ENCODE results near the gene MLC1. TPM values are rescaled to one million over a fixed set of nuclear protein-coding genes. Genes with fewer than 3 reads are reported as not detected.

Gene MLC1
- 71.7 TPM for polyA plus RNA-seq (2013)

DNA sequence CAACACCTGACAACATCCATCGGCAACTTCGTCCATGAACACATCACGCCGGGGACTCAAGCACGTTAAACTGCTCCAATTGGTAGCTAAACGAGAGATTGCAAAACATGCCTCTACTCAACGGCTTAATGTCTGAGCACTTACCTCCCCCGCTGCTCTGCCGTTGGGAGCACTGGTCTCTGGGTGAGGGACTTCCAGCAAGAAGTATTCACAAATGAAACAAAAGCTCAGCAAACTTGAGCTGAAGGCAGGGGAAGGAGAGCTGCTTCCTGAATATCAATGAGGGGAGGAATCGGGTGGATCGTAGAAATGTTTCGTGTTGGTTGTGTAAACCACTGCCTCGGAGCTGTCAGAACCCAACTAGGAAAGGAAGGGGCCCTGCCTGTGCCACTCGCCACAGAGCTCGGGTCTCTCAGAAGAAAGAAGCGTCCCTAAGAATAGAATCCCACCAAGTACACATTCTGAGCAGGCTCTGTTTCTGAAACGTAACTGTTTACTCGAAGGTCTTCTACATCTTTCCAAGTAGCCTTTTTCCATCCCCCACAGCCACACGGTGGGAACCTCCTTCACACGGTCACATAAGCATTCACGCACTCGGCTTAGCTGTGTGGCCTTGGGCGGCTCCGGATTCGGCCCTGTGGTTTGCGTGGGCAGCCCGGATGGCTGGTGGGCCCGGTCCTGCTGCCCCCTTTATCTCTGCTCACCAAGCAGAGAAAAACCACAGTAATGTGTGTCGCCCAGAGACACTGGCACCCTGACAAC lies at the start of gene MLC1:
Gene MLC1 (minus strand): TSS at position 216 of the 762 bp plus-strand sequence. CDS start 524 bp downstream, outside the sequence.
- H3K4me1 ChIP-seq (ENCODE audit: control extremely low read depth in 1 of 4, control insufficient read depth in 4 of 4, insufficient read depth in 4 of 4, low read length in 3 of 4), result peaks cover 0 to 37% (median 34%) of the 10 kb centered on the region in 4 experiments
- H3K4me3 ChIP-seq (ENCODE audit: control insufficient read depth in 1 of 7, extremely low read depth in 1 of 7, insufficient read depth in 4 of 7, low read depth in 2 of 7, low read length in 6 of 7), result peak within 1 kb of the TSS in 1 of 7 experiments; percentile 27
- POLR2A ChIA-PET, result interaction anchor here (0.8 to 2.4 kb wide), 11 partner anchors 8 to 105 kb away, joined by 3 to 10 read pairs (median 3); no protein-coding TSS in a partner anchor
- peak; percentile 70 to 93 (median 91) for DNase-seq
- peaks cover 0 to 17% (median 0%) of the 10 kb centered on the region in 5 experiments for H3K9me3 ChIP-seq (ENCODE audit: control extremely low read depth in 1 of 5, control insufficient read depth in 4 of 5, insufficient read depth in 2 of 5, low read depth in 1 of 5, low read length in 4 of 5)
- no peaks in the 10 kb centered on the region for H3K27me3 ChIP-seq (replicated peaks in 2 of 5; ENCODE audit: control insufficient read depth in 4 of 5, insufficient read depth in 5 of 5, low read length in 4 of 5)
- no peak within 1 kb of the TSS for H3K27ac ChIP-seq (ENCODE audit: insufficient read depth in 1 of 2, low read depth in 1 of 2, low read length in 2 of 2, poor library complexity in 1 of 2, severe bottlenecking in 2 of 2)
- H3K36me3 ChIP-seq (ENCODE audit: control insufficient read depth in 4 of 4, insufficient read depth in 4 of 4, low read length in 3 of 4), result peaks cover 0 to 19% (median 8%) of the 10 kb centered on the region in 4 experiments
- WGBS (ENCODE audit: insufficient coverage), result 0% methylated on average over 25 of the region's 29 CpGs
- CTCF ChIA-PET, result interaction anchor here (0.7 to 3.5 kb wide), 26 partner anchors 8 to 157 kb away, joined by 3 to 14 read pairs (median 4); no protein-coding TSS in a partner anchor

DNA sequence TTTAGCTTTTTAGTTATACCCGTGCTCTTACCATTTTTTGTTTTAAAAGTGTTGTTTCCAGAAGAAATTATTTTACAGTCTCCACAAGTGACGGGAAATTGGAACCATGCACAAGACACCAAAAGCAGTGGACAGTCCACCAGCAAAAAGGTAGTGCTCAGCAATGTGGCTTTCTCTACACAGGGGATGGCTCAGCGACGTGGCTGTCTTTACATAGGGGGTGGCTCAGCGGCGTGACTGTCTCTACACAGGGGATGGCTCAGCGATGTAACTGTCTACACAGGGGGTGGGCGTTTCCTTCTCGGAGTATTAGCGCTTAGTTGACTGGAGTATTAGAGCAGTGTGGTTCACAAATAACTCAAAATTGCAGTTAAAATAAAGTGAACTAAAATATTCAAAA lies 49.3 kb upstream of the MLC1 start:
- no peak overlapping the region for H3K27ac ChIP-seq (ENCODE audit: insufficient read depth in 1 of 2, low read depth in 1 of 2, low read length in 2 of 2, poor library complexity in 1 of 2, severe bottlenecking in 2 of 2)
- no peaks in the 10 kb centered on the region for H3K27me3 ChIP-seq (replicated peaks in 2 of 5; ENCODE audit: control insufficient read depth in 4 of 5, insufficient read depth in 5 of 5, low read length in 4 of 5)
- ChIA-PET POLR2A (no interaction called here), CTCF (no interaction called here)
- no peaks in the 10 kb centered on the region for H3K36me3 ChIP-seq (ENCODE audit: control insufficient read depth in 4 of 4, insufficient read depth in 4 of 4, low read length in 3 of 4)
- H3K4me1 ChIP-seq (ENCODE audit: control extremely low read depth in 1 of 4, control insufficient read depth in 4 of 4, insufficient read depth in 4 of 4, low read length in 3 of 4), result no peaks in the 10 kb centered on the region
- WGBS (ENCODE audit: insufficient coverage), result 88% methylated on average over 4 of the region's 10 CpGs
- peaks cover 0 to 5% (median 0%) of the 10 kb centered on the region in 5 experiments for H3K9me3 ChIP-seq (ENCODE audit: control extremely low read depth in 1 of 5, control insufficient read depth in 4 of 5, insufficient read depth in 2 of 5, low read depth in 1 of 5, low read length in 4 of 5)
- DNase-seq, result no peak
- H3K4me3 ChIP-seq (ENCODE audit: control insufficient read depth in 1 of 7, extremely low read depth in 1 of 7, insufficient read depth in 4 of 7, low read depth in 2 of 7, low read length in 6 of 7), result no peak overlapping the region

DNA sequence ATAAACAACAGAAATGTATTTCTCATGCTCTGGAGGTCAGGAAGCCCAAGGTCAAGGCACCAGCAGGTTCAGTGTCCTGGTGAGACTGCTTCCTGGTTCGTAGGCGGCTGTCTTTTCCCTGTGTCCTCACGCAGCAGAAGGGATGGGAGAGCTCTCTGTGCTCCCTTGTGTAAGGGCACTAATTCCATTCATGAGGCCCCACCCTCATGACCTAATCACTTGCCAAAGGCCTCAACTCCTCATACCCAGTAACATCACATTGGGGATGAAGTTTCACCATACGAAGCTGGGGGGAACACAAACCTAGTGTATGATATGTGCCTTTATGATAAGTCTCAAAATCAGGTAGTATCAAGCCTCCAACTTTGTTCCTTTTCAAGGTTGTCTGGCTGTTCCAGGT lies 46.7 kb upstream of the MLC1 start:
- no peak for DNase-seq
- Histone ChIP-seq H3K36me3 (ENCODE audit: control insufficient read depth in 4 of 4, insufficient read depth in 4 of 4, low read length in 3 of 4) (no peaks in the 10 kb centered on the region), H3K27me3 (replicated peaks in 2 of 5; ENCODE audit: control insufficient read depth in 4 of 5, insufficient read depth in 5 of 5, low read length in 4 of 5) (no peaks in the 10 kb centered on the region), H3K4me1 (ENCODE audit: control extremely low read depth in 1 of 4, control insufficient read depth in 4 of 4, insufficient read depth in 4 of 4, low read length in 3 of 4) (no peaks in the 10 kb centered on the region), H3K27ac (ENCODE audit: insufficient read depth in 1 of 2, low read depth in 1 of 2, low read length in 2 of 2, poor library complexity in 1 of 2, severe bottlenecking in 2 of 2) (no peak overlapping the region), H3K4me3 (ENCODE audit: control insufficient read depth in 1 of 7, extremely low read depth in 1 of 7, insufficient read depth in 4 of 7, low read depth in 2 of 7, low read length in 6 of 7) (no peak overlapping the region), H3K9me3 (ENCODE audit: control extremely low read depth in 1 of 5, control insufficient read depth in 4 of 5, insufficient read depth in 2 of 5, low read depth in 1 of 5, low read length in 4 of 5) (peaks cover 0 to 5% (median 0%) of the 10 kb centered on the region in 5 experiments)
- ChIA-PET POLR2A (no interaction called here), CTCF (interaction anchor here (0.8 to 1.6 kb wide), 3 partner anchors 10 to 17 kb away, joined by 3 to 4 read pairs (median 3); no protein-coding TSS in a partner anchor)
- WGBS (ENCODE audit: insufficient coverage), result 67% methylated on average over 2 of the region's 4 CpGs

DNA sequence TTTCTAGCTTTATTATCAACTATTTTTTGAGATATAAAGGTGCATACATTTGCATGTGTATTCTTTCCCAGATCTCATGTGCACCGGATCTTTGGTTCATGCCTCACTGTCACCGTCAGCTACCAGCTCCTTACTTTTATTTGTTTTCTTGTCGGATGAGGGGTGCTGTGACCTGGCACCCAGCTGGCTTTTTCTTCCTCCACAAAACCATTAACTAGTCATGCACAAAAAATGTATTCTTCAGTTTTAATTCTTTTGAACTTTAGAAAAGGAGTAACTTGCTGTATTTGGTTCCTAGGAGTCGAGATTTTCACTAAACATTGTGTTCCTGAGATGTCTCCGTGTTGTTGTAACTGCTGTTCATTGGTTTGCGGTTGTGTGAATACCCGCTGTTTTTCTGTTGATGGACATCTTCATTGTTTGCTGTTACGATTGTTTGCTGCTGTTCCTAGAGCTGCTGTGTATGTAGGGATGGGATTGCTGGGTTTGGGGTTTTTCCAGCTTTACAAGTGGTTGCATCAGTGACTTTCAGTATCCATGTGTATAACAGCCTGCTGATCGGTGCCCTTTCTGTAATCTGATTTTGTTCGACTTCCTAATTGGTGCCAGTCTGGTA lies 44.0 kb upstream of the MLC1 start:
- no peak for DNase-seq
- WGBS (ENCODE audit: insufficient coverage), result 94% methylated on average over 9 of the region's 10 CpGs

DNA sequence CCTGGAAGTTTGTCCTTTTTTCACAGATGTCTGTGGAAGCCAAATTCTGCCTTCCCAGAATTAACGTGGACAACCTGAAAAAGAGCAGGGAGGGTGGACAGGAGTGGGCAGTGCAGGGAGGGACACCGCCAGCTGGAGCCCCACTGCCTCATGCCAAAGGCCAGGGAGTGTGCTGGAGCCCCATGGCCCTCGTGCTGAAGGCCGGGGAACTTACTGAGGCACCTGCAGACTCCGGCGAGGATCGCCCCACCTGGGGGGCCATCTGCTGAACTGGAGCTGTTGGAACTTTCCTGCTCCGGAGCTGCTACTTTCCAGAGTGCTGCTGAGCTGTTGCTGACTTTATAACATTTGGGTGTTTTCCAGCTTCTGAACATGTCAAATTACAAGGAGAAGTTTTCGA lies 39.8 kb upstream of the MLC1 start:
- ChIA-PET POLR2A (no interaction called here), CTCF (interaction anchor here (1.3 to 1.4 kb wide), 2 partner anchors 19 to 65 kb away, joined by 3 to 4 read pairs; no protein-coding TSS in a partner anchor)
- H3K4me1 ChIP-seq (ENCODE audit: control extremely low read depth in 1 of 4, control insufficient read depth in 4 of 4, insufficient read depth in 4 of 4, low read length in 3 of 4), result peaks cover 0 to 2% (median 0%) of the 10 kb centered on the region in 4 experiments
- no peak overlapping the region for H3K27ac ChIP-seq (ENCODE audit: insufficient read depth in 1 of 2, low read depth in 1 of 2, low read length in 2 of 2, poor library complexity in 1 of 2, severe bottlenecking in 2 of 2)
- H3K9me3 ChIP-seq (ENCODE audit: control extremely low read depth in 1 of 5, control insufficient read depth in 4 of 5, insufficient read depth in 2 of 5, low read depth in 1 of 5, low read length in 4 of 5), result peaks cover 3 to 14% (median 6%) of the 10 kb centered on the region in 5 experiments
- H3K4me3 ChIP-seq (ENCODE audit: control insufficient read depth in 1 of 7, extremely low read depth in 1 of 7, insufficient read depth in 4 of 7, low read depth in 2 of 7, low read length in 6 of 7), result no peak overlapping the region
- no peak for DNase-seq
- H3K36me3 ChIP-seq (ENCODE audit: control insufficient read depth in 4 of 4, insufficient read depth in 4 of 4, low read length in 3 of 4), result no peaks in the 10 kb centered on the region
- 94% methylated on average over 9 of the region's 9 CpGs for WGBS (ENCODE audit: insufficient coverage)
- no peaks in the 10 kb centered on the region for H3K27me3 ChIP-seq (replicated peaks in 2 of 5; ENCODE audit: control insufficient read depth in 4 of 5, insufficient read depth in 5 of 5, low read length in 4 of 5)

More for the DNA sequence above, 44.0 kb upstream of the MLC1 start:
- Histone ChIP-seq H3K9me3 (ENCODE audit: control extremely low read depth in 1 of 5, control insufficient read depth in 4 of 5, insufficient read depth in 2 of 5, low read depth in 1 of 5, low read length in 4 of 5) (peaks cover 0 to 5% (median 0%) of the 10 kb centered on the region in 5 experiments), H3K4me3 (ENCODE audit: control insufficient read depth in 1 of 7, extremely low read depth in 1 of 7, insufficient read depth in 4 of 7, low read depth in 2 of 7, low read length in 6 of 7) (no peak overlapping the region), H3K4me1 (ENCODE audit: control extremely low read depth in 1 of 4, control insufficient read depth in 4 of 4, insufficient read depth in 4 of 4, low read length in 3 of 4) (peaks cover 0 to under 1% (median 0%) of the 10 kb centered on the region in 4 experiments), H3K36me3 (ENCODE audit: control insufficient read depth in 4 of 4, insufficient read depth in 4 of 4, low read length in 3 of 4) (no peaks in the 10 kb centered on the region), H3K27ac (ENCODE audit: insufficient read depth in 1 of 2, low read depth in 1 of 2, low read length in 2 of 2, poor library complexity in 1 of 2, severe bottlenecking in 2 of 2) (no peak overlapping the region), H3K27me3 (replicated peaks in 2 of 5; ENCODE audit: control insufficient read depth in 4 of 5, insufficient read depth in 5 of 5, low read length in 4 of 5) (no peaks in the 10 kb centered on the region)
- CTCF ChIA-PET, result interaction anchor here (0.6 to 1.5 kb wide), 2 partner anchors 14 to 20 kb away, joined by 5 to 6 read pairs; no protein-coding TSS in a partner anchor
- POLR2A ChIA-PET, result no interaction called here

DNA sequence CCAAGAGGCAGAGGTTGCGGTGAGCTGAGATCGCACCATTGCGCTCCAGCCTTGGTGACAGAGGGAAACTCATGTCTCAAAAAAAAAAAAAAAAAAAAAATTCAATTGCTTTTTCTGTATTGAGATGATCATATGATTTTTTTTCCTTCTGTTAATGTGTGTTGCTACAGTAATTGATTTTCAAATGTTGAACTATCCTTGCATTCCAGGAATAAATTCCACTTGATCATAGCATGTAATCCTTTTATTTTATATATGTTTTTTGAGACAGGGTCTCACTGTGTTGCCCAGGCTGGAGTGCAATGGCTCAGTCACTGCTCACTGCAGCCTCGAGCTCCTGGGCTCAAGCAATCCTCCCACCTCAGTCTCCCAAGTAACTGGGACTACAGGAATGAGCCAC lies 37.9 kb upstream of the MLC1 start:
- 82% methylated on average over 2 of the region's 4 CpGs for WGBS (ENCODE audit: insufficient coverage)
- H3K36me3 ChIP-seq (ENCODE audit: control insufficient read depth in 4 of 4, insufficient read depth in 4 of 4, low read length in 3 of 4), result no peaks in the 10 kb centered on the region
- H3K4me3 ChIP-seq (ENCODE audit: control insufficient read depth in 1 of 7, extremely low read depth in 1 of 7, insufficient read depth in 4 of 7, low read depth in 2 of 7, low read length in 6 of 7), result no peak overlapping the region
- H3K27me3 ChIP-seq (replicated peaks in 2 of 5; ENCODE audit: control insufficient read depth in 4 of 5, insufficient read depth in 5 of 5, low read length in 4 of 5), result peaks cover 0 to 2% (median 0%) of the 10 kb centered on the region in 5 experiments
- ChIA-PET POLR2A (no interaction called here), CTCF (interaction anchor here (1.2 to 1.3 kb wide), 2 partner anchors 11 to 20 kb away, joined by 3 read pairs; no protein-coding TSS in a partner anchor)
- DNase-seq, result no peak
- peaks cover 3 to 14% (median 6%) of the 10 kb centered on the region in 5 experiments for H3K9me3 ChIP-seq (ENCODE audit: control extremely low read depth in 1 of 5, control insufficient read depth in 4 of 5, insufficient read depth in 2 of 5, low read depth in 1 of 5, low read length in 4 of 5)
- no peak overlapping the region for H3K27ac ChIP-seq (ENCODE audit: insufficient read depth in 1 of 2, low read depth in 1 of 2, low read length in 2 of 2, poor library complexity in 1 of 2, severe bottlenecking in 2 of 2)
- H3K4me1 ChIP-seq (ENCODE audit: control extremely low read depth in 1 of 4, control insufficient read depth in 4 of 4, insufficient read depth in 4 of 4, low read length in 3 of 4), result peaks cover 2 to 13% (median 4%) of the 10 kb centered on the region in 4 experiments
